Glomerular visceral epithelial cell (primary cell): Measurements from ENCODE around the gene RCOR1.

Experiments used
- DNase-seq: peaks from one replicate; pipeline ENCODE4 v3.0.0-alpha.2; 2016; ENCODE audit errors: extremely low spot score

The RCOR1 gene

DNA sequence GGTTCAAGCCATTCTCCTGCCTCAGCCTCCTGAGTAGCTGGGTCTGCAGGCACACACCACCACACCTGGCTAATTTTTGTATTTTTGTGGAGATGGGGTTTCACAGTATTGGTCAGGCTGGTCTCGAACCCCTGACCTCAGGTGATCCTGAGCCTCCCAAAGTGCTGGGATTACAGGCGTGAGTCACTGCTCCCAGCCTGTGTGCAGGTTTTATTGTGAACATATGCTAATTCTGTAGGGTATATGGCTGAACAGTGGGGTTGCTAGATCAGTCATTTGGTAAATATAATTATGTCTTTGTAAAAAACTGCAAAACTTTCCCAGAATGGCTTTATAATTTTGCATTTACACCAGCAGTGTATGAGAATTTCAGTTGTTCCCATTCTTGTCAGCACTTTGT, 85.9 kb downstream of the RCOR1 start:
- DNase-seq, result no peak

- no peak for DNase-seq
These were observed 91.2 kb downstream of the RCOR1 start for GRCh38 chr14:102683399-102684297.

- DNase-seq, result no peak
These were observed 91.8 kb downstream of the RCOR1 start for GRCh38 chr14:102684298-102684663.

DNA sequence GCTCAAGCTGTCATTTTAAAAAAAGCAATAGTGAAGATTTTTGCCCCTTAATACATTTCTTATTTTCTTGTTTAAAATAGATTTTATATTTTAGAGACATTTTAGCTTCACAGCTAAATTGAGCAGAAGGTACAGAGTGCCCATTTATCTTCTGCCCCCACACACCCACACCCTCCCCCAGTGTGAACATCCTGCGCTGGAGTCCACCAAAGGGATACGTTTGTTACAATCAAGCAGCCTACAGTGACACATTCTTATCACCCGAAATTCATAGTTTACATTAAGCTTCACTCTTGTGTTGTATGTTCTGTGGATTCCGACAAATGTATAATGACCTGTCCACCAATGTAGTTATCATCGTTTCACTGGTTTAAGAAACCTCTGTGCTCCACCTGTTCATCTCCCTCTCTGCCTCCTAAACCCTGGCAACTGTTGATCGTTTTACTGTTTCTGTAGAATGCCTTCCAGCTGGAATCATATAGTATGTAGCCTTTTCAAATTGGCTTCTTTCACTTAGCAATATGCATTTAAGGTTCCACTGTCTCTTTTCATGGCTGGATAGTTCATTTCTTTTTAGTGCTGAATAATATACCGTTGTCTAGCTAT, 93.8 kb downstream of the RCOR1 start:
- no peak for DNase-seq

DNA sequence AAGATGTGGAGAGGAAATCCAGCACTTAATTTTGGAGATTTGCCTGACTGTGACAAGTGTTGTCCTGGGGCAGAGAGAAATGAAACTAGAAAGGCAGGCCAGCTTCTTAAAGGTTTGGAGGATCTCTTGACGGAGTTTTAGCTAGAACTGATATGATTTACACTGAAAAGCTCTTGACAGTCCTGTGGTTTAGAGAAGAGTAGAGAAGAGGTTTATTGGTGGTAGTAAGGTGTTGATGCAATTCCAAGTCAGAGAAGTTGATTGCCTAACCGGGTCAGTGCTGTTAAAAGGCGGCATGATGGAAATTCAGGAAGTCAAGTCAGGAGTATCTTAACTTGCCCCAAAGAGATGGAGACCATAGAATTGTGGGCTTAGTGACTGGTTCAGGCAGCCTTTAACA, 95.8 kb downstream of the RCOR1 start:
- DNase-seq, result no peak

- DNase-seq, result no peak
These were observed 98.2 kb downstream of the RCOR1 start for GRCh38 chr14:102690509-102691286.

DNA sequence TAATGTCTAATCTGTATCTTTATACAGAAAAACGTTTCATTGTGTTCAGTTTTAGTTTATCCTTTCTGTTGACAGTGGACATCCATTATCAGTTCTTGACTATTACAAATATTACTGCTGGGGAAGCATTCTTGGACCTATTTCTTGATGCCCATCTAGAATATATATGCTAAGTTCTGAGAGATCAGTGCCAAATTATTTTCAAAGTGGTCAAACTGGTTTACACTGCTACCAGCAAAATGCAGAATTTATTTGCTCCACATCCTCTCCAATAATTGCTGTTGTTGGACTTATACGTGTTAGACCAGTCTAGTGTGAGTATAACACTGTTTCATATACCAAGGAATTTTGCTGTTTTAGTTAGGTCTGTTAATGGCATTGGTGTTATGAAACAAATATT, 99.3 kb downstream of the RCOR1 start:
- DNase-seq, result no peak

GRCh38 chr14:102692334-102692733, 99.9 kb downstream of the RCOR1 start:
- DNase-seq, result no peak

- no peak for DNase-seq
These were observed 100.7 kb downstream of the RCOR1 start for GRCh38 chr14:102693006-102693755.

DNA sequence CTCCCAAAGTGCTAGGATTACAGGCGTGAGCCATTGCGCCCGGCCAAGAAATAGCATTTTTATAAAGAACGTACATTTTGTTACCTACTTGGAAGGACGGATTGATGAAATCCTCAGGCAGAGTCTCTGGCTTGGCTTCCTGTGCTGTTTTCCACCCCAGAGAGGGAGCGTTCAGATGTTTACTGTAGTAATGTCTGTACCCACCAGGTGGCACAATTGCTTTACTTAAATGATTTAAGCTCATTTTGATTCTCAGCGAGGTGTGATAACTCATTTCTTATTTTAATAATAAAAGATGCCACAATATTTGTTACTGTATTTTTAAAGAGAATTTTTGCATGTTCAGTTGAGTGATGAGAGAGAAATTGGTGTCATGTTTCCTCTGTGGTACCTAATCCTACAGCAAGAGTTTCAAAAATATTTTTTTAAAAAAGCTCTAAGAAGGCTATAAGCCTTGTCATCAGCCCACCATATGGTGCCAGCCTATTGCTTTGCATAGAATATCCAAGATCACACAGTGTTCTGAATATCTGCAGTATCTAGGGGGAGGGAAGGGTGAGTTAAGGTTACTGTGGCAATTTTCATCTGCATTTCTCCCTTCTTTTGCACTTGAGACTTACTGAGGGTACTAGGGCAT, 102.2 kb downstream of the RCOR1 start:
- DNase-seq, result peak; percentile 73

DNA sequence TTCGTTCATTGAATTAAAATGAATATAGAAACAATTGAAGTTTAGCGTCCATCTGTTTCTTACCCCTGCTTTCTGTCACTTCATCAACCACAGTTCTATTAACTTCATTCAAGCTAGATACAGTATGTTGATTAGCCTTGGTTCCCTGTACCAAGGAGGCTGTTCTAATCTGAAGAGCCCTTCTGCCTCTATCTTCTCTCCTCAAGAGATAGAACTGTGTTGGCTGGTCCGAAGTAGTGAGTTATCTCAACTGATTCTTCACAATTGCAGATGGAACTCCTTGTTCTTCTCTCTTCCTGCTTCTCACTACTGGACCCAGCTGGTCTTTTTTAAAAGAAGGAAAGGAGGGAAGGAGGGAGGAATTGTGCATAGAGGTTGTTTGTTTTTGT, 102.7 kb downstream of the RCOR1 start:
- DNase-seq, result no peak

DNA sequence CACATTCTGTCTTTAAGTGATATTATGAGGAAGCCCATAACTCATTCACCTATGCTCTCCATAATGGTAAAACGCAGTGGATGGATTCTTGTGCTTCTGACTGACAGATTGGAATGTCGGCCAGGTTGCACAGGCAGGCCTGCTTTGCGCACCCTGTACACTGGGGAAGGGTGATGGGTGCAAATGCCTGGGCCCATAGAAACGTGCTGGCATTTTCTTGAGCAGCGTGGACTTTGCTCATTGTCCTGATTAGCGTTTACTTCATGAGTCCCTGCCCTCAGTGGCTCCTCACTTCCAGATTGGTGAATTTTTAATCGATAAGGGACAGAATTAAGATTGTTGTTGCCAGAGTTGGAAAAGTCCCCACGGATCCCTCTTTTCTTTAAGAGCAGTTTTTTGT, 103.9 kb downstream of the RCOR1 start:
- no peak for DNase-seq

- DNase-seq, result no peak
These were observed 104.5 kb downstream of the RCOR1 start for GRCh38 chr14:102696856-102697495.

GRCh38 chr14:102697501-102697900, 105.1 kb downstream of the RCOR1 start:
- DNase-seq, result no peak

GRCh38 chr14:102699416-102700110, 107.1 kb downstream of the RCOR1 start:
- no peak for DNase-seq

DNA sequence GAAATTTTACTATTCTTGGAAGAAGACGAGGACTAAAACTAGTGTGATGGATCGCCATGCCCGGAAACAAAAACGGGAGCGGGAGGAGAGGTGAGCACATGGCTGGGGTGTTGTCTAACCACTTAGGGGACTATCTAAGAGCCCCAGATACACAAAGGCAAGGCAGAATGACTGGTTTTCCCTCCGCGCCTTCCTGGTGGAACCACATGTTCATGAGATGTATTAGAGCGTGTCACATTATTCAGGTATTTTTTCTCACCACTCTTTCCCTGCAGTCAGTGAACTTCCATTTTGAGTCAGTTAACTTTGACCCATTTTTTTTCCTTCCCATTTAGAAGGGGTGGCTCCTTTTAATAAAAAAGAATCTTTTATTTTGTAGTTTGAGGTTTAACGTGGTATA, 116.0 kb downstream of the RCOR1 start:
- no peak for DNase-seq

- no peak for DNase-seq
These were observed 118.8 kb downstream of the RCOR1 start for GRCh38 chr14:102711207-102711606.

GRCh38 chr14:102711946-102712345, 119.5 kb downstream of the RCOR1 start:
- DNase-seq, result peak; percentile 18

GRCh38 chr14:102717276-102717675, 124.8 kb downstream of the RCOR1 start:
- no peak for DNase-seq

DNA sequence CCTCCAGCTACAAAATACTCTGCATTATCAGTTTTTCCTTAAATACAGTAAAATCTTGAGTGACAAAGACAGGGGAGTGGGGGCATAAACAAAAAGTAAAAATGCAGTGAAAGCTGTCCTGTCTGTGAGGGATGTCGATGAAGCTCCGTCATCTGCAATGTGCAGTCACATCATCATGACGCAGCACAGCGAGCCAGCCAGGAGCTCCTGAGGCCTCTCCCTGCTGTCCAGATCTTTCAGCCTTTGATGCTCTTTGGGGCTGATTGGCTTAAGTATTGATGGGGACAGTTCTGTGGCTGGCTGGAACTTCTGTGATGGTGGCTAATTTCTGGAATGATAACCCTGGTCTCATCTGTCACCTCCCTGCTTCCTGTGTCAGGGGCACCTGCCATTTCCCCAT, 130.2 kb downstream of the RCOR1 start:
- no peak for DNase-seq
